GM21526 (cell line): ENCODE data around the gene PYY.

Experiments used
- ATAC-seq: cut with Tn5 transposase; IDR thresholded peaks from one replicate; pipeline ENCODE4 v1.9.1; 2021; ENCODE audit warnings: moderate library complexity; ENCODE audit not compliant: unreplicated experiment, low FRiP score

The PYY gene

DNA sequence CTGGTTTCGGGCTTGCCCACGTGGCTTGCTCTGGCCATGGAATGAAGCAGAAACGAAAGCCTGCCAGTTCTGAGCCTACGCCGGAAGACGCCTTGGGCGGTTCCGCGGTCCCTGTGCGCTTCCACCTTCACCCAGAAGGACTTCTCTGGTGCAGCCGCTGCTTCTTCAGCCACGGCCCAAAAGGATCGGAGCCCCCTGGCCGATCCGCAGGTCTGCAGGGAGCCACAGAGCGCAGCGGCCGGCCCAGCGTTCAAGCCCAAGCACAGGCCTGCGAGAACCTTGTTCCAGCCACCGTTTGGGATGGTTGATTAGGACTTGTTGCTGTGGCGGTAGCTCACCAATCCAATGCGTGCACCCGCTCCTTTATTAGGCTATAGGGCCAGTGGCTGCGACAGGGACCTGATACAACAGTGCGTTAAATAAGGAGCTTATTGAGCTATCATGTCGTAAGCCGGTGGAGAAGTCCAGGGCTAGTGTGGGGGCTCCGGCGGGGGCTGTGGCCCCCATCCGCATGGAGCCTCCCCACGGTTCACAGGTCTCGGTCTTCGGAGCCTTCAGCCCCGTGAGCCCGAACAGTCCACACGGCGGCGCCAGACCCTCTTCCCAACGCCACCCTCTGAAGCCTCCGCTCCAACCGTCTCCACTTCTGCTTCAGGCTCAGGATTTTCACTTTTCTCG, 36.3 kb downstream of the PYY start:
- no peak for ATAC-seq

- ATAC-seq = no peak
These were observed 36.8 kb downstream of the PYY start for GRCh38 chr17:43917016-43917347.

- no peak for ATAC-seq
These were observed 37.4 kb downstream of the PYY start for GRCh38 chr17:43916385-43916784.

GRCh38 chr17:43915559-43915958, 38.2 kb downstream of the PYY start:
- no peak for ATAC-seq

- ATAC-seq = no peak
These were observed 39.3 kb downstream of the PYY start for GRCh38 chr17:43914451-43914850.

GRCh38 chr17:43913584-43913983, 40.2 kb downstream of the PYY start:
- no peak for ATAC-seq

DNA sequence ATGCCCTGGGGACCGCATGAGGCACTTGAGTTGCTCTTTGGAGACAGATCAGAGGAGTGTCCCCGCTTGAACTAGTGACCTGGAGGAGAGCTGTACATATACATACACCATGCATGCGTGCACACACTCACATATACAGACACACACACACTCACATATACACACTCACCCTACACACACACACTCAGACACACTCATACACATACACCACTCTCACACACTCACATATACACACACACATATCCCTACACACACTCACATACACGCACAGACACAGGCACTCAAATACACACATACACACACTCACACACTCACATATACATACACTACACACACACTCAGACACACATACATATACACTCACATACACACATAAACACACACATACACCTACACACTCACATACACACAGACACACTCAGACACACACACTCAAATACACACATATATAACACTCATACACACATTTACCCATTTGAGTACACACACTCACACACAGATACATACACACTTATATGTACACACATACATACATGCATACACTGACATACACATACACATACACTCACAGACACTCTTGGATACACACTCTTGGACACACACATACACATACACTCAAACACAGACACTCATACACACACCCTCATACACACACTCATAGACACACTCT, 41.0 kb downstream of the PYY start:
- ATAC-seq = no peak

DNA sequence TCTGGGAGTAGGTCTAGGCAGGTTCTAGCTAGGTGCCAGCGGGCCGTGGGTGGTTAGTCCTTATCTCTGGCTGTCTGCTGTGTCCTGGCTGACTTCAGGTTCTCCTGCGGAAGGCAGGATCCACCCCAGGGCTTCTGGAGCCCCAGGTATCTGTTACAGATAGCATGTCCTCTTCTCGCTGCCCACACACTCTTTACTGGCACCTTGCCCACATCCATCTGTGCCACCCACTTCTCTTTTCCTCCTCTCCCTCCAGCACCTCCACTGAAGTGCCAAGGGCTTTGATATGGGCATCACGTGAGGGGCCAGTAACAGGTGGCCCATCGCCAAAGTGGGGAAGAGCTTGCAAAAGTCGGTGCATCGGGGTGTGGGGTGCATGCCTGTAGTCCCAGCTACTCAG, 41.8 kb downstream of the PYY start:
- ATAC-seq = no peak

DNA sequence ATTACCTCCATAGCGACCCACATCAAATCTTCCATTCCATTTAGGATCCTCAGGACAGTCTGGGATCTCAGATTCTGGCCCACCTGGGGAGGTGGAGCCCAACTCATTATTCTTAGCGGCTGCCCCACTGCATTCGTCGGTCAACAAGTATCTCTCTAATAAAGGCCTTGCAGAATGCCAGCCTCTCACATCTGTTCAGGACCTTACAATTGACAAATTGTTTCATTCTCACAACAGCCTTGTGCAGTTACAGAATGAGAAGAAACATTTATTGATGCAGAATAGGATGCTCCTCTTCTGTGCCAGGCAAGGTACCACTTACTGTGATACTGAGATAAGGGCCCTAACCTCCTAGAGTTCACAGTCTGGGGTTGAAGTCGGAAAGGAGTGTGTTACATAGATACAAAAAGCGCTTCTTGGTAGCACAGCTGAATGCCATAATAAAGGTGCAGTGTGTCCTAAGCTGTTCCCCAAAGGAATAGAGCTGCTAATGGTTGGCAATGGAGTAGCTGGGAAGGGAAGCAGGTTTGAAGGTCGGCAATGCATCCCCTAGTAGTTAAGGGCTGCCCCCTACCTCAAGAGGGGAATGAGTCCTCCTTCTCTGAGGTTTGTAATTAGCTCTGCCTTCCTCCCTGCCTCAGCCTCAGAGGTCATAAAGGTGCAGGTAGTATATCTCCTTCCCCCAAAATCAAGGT, 44.1 kb downstream of the PYY start:
- no peak for ATAC-seq

DNA sequence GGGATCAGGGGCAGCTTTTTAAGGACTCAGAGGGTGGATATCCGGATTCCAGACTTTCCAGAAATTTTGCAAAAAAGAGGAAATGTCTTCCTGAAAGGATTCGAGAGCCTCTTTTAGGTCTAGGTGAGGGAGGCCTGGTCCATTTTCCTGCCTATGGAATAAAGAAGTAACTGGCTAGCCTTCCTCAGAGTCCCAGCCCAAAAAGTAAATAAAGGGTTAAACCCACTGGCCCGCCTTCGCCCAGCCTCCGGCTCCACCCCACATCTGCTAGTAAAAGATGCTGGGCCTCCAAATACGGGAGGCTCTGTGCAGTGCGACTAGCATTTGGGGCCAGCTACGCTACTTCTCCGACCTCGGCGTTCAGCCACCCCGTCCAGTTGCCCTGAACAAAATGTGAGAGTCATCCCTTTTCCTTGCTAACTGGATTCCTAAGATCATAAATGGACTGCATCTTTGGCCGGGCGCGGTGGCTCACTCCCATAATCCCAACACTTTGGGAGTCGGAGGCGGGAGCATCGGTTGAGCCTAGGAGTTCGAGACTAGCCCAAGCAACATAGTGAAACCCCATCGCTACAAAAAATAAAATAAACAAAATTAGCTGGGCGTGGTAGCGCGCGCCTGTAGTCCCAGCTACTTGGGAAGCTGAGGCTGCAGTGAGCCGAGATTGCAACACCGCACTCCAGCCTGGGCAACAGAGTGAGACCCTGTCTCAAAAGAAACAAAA, 45.6 kb downstream of the PYY start:
- no peak for ATAC-seq

DNA sequence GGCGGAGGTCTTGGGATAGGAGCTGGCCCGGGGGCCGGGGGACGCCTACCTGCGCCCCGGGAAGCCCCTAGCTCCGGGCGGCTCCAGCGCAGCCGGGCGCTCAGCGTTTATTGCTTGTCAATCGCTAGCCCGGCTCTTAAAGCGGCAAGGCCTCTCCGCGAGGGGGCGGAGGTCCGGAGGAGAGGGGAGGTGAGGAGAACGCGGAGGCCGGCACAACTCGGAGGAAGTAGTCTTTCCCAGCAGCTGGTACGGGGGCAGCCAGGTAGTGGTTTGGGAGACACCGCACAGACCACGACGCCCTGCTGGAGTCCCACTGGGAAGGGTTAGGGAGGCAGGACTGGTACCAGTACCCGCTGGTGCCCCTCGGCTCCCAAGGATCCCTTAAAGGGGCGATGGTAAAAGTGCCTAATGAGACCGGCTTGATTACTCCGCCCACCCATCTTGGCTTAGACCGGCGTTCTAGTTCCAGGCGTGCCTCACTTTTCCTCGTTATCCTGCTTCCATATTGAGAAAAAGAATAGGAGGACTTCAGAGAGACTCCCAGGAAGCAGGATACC, 46.2 kb downstream of the PYY start, which contains the start of gene MPP2:
Gene MPP2, minus strand, starts transcription at position 112 of the 557 bp plus-strand sequence. CDS start 3,076 bp downstream, outside the sequence.
- no peak for ATAC-seq

DNA sequence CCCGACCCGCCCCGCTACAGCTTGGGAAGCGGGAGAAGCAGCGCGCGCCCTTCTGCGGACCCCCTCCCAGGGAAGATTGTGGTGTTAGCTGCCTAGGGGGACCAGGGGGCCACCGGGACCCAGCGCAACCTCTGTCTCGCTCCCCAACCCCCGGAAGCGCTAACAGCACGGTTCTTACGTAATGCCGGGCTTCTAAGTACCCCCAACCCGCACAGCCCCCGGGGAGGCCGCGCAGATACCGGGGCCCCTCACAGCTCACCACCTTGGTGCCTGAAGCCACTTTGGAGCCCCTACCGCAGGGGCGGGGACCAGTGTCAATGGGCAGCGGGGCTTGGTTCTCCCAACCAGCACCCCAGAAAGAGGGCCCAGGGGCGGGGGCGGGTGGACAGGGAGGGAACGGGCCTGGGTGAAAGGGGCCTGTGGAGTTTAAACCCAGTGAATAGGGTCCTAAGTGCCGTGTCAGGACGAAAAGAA, 46.8 kb downstream of the PYY start:
- no peak for ATAC-seq

- ATAC-seq = no peak
These were observed 47.5 kb downstream of the PYY start for GRCh38 chr17:43905985-43906852.

DNA sequence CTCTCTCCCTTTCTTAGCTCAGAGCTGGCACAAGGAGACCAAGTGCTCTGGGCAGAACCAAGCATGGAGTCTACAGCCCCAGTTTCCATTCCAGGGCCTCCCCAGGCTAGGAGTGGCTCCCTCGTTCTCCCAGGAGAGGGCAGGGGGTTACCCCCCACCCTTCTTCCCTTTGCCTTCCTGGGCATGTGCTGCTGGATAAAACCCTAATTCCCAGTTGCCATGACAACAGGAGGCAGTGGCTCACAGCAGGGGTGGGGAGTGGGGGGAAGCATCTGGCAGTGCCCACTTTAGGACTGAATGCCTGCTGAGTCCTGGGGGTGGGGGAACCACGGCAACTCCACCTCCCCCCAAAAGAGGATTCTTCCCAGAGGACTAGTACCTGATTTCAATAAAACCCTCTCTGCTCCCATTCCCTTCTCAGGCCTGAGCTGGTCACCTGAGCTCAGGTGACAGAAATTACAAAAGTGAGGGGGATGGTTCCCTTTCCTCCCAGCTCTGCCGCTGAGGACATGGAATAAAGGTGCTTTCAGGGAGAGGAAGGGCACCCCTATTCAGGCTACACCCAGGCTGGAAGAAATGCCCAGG, 48.2 kb downstream of the PYY start:
- no peak for ATAC-seq
